GM21576 (cell line): ENCODE measurements around the gene PRKRA.
"Not testable (repeated sequence)": the region's sequence is repeated elsewhere in the genome, so short reads cannot be mapped to it uniquely, and the experiment has no call there.

Experiments
- ATAC-seq: cut with Tn5 transposase; IDR thresholded peaks from one replicate; pipeline ENCODE4 v1.9.1; 2021; ENCODE audit warnings: mild to moderate bottlenecking, moderate library complexity; ENCODE audit not compliant: unreplicated experiment

Gene PRKRA

GRCh38 chr2:178450774-178451525, at the start of gene PRKRA, which contains the start of gene PJVK:
Gene PRKRA (minus strand): TSS chr2:178451175. CDS start chr2:178451030, 145 bp downstream.
Gene PJVK (plus strand): TSS chr2:178451378. CDS start chr2:178453410, 2,032 bp downstream.
- ATAC-seq, result peak; percentile 80

- ATAC-seq, result no peak
Observed at GRCh38 chr2:178499640-178500039, 48.7 kb upstream of the PRKRA start.

- ATAC-seq, result peak; percentile 82
Observed at GRCh38 chr2:178498137-178498536, 47.2 kb upstream of the PRKRA start.

- ATAC-seq, result no peak
Observed at GRCh38 chr2:178496049-178496448, 45.1 kb upstream of the PRKRA start.

- ATAC-seq, result no peak
Observed at GRCh38 chr2:178491612-178492011, 40.6 kb upstream of the PRKRA start.

GRCh38 chr2:178485356-178485755, 34.4 kb upstream of the PRKRA start:
- no peak for ATAC-seq

GRCh38 chr2:178484245-178485041, 33.5 kb upstream of the PRKRA start:
- no peak for ATAC-seq

GRCh38 chr2:178482437-178482836, 31.5 kb upstream of the PRKRA start:
- peak; percentile 34 for ATAC-seq

GRCh38 chr2:178480227-178481181, 29.5 kb upstream of the PRKRA start, which contains the start of gene PLEKHA3:
Gene PLEKHA3 (plus strand): TSS chr2:178480457. CDS start chr2:178480870, 413 bp downstream.
- peak; percentile 58 for ATAC-seq

- no peak for ATAC-seq
Observed at GRCh38 chr2:178479758-178480226, 28.8 kb upstream of the PRKRA start.

GRCh38 chr2:178479275-178479616, 28.3 kb upstream of the PRKRA start:
- ATAC-seq, result no peak

- peak; percentile 44 for ATAC-seq
Observed at GRCh38 chr2:178478439-178479274, 27.7 kb upstream of the PRKRA start, which contains the start of gene FKBP7. Gene FKBP7 (minus strand): TSS chr2:178478600. CDS start chr2:178478499, 101 bp downstream.

GRCh38 chr2:178478130-178478438, 27.1 kb upstream of the PRKRA start:
- ATAC-seq, result no peak

GRCh38 chr2:178477443-178478129, 26.6 kb upstream of the PRKRA start:
- no peak for ATAC-seq

GRCh38 chr2:178476477-178476876, 25.5 kb upstream of the PRKRA start:
- ATAC-seq, result no peak

GRCh38 chr2:178474560-178474959, 23.6 kb upstream of the PRKRA start:
- no peak for ATAC-seq

GRCh38 chr2:178473931-178474330, 23.0 kb upstream of the PRKRA start:
- ATAC-seq, result no peak

GRCh38 chr2:178473373-178473772, 22.4 kb upstream of the PRKRA start:
- ATAC-seq, result no peak

GRCh38 chr2:178471313-178471712, 20.3 kb upstream of the PRKRA start:
- ATAC-seq, result not testable (repeated sequence)
